ENCODE data around the gene FHOD3. TPM values are rescaled to one million over a fixed set of nuclear protein-coding genes. Genes with fewer than 3 reads are reported as not detected.
A peak's percentile ranks its signal among the peaks of the same experiment; 100 is the strongest.

The FHOD3 gene
- total RNA-seq, 2 experiments from 2014 or later: not detected

DNA sequence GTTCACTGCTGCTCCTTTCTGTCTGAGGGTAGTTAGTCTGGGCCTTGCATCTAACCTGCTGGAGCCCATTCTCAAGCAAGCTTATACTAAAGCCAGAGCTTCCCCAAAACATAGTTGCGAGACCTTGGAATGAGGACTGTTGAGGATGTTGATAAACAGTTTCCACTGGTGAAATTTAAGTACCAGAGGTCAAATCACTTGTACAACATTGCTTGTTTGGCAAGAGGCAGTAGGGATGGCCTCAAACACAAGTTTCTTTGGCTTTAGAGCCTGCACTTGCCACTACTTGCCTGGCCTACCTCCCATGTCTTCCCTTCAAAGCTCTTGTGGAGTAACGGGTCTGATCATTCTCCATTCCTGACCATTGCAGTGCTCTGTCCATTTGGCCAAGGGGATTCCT, 262.7 kb downstream of the FHOD3 start:
- Mint-ChIP-seq H3K4me1 (ENCODE audit: low read depth) (no peaks in the 10 kb centered on the region), H3K4me3 (no peak overlapping the region), H3K27me3 (ENCODE audit: low read depth) (peaks cover 13% of the 10 kb centered on the region), H3K27ac (no peak overlapping the region), H3K9me3 (no peaks in the 10 kb centered on the region), H3K36me3 (ENCODE audit: low read depth) (no peaks in the 10 kb centered on the region)
- DNase-seq: no peak
- intact Hi-C loops (cut with micrococcal nuclease): loop anchor here (10.0 kb wide), 1 partner anchor 55 kb away; no protein-coding TSS in a partner anchor
- CTCF ChIA-PET: no interaction called here

GRCh38 chr18:36561046-36561445, 263.5 kb downstream of the FHOD3 start:
- no peaks in the 10 kb centered on the region for H3K36me3 Mint-ChIP-seq (ENCODE audit: low read depth)
- H3K4me1 Mint-ChIP-seq (ENCODE audit: low read depth): no peaks in the 10 kb centered on the region
- no peaks in the 10 kb centered on the region for H3K9me3 Mint-ChIP-seq
- no peak overlapping the region for H3K4me3 Mint-ChIP-seq
- DNase-seq: no peak
- CTCF ChIA-PET: no interaction called here
- H3K27ac Mint-ChIP-seq: no peak overlapping the region
- intact Hi-C loops (cut with micrococcal nuclease): loop anchor here (10.0 kb wide), 1 partner anchor 56 kb away; no protein-coding TSS in a partner anchor
- H3K27me3 Mint-ChIP-seq (ENCODE audit: low read depth): peaks cover 19% of the 10 kb centered on the region

GRCh38 chr18:36564841-36565240, 267.3 kb downstream of the FHOD3 start:
- intact Hi-C loops (cut with micrococcal nuclease): loop anchor here (10.0 kb wide), 1 partner anchor 60 kb away; no protein-coding TSS in a partner anchor
- CTCF ChIA-PET: no interaction called here
- Mint-ChIP-seq H3K4me3 (no peak overlapping the region), H3K36me3 (ENCODE audit: low read depth) (no peaks in the 10 kb centered on the region), H3K27me3 (ENCODE audit: low read depth) (peaks cover 27% of the 10 kb centered on the region), H3K27ac (no peak overlapping the region), H3K9me3 (no peaks in the 10 kb centered on the region), H3K4me1 (ENCODE audit: low read depth) (no peaks in the 10 kb centered on the region)
- DNase-seq: no peak

DNA sequence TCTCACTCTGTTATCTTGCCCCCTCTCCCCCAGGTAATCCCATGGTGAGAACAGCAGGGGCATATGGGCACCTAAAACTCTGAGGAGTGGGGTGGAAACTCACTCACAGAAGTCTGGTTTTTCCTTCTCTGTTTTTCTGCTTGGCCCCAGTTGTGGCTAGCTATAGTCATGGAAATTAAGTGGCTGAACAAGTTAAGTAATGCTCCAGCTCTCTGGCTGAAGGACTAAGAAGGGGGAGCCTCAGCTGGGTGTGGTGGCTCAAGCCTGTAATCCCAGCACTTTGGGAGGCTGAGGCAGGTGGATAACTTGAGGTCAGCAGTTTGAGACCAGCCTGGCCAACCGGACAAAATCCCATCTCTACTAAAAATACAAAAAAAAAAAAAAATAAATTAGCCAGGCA, 270.3 kb downstream of the FHOD3 start:
- H3K4me3 Mint-ChIP-seq: no peak overlapping the region
- intact Hi-C loops (cut with micrococcal nuclease): loop anchor here (10.0 kb wide), 1 partner anchor 63 kb away; no protein-coding TSS in a partner anchor
- CTCF ChIA-PET: interaction anchor here (0.6 kb wide), 1 partner anchor 110 kb away, joined by 3 read pairs; no protein-coding TSS in a partner anchor

DNA sequence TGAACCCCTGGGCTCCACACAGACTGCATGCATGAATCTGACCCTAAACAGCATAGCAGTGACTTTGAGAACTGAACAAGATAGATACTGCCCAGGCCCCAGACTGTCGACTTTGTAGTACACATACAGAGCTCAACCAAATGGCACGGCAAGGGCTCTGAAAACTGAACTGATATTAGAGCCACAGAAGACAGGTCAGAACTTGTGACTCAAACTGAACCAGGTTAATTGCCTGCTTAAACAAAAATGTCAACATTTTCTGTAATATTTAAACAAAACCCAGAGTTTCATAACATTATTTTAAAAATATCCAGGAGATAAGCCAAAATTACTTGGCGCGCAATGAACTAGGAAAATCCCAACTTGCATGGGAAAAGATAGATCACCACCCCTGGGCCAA, 271.0 kb downstream of the FHOD3 start:
- DNase-seq: no peak
- H3K36me3 Mint-ChIP-seq (ENCODE audit: low read depth): no peaks in the 10 kb centered on the region
- no peak overlapping the region for H3K4me3 Mint-ChIP-seq
- H3K27ac Mint-ChIP-seq: no peak overlapping the region
- peaks cover 28% of the 10 kb centered on the region for H3K27me3 Mint-ChIP-seq (ENCODE audit: low read depth)
- H3K9me3 Mint-ChIP-seq: no peaks in the 10 kb centered on the region
- CTCF ChIA-PET: interaction anchor here (0.6 kb wide), 1 partner anchor 110 kb away, joined by 3 read pairs; no protein-coding TSS in a partner anchor
- intact Hi-C loops (cut with micrococcal nuclease): loop anchor here (10.0 kb wide), 1 partner anchor 64 kb away; no protein-coding TSS in a partner anchor
- no peaks in the 10 kb centered on the region for H3K4me1 Mint-ChIP-seq (ENCODE audit: low read depth)

More for the DNA sequence above, 270.3 kb downstream of the FHOD3 start:
- H3K4me1 Mint-ChIP-seq (ENCODE audit: low read depth): no peaks in the 10 kb centered on the region
- peaks cover 28% of the 10 kb centered on the region for H3K27me3 Mint-ChIP-seq (ENCODE audit: low read depth)
- H3K27ac Mint-ChIP-seq: no peak overlapping the region
- DNase-seq: no peak
- no peaks in the 10 kb centered on the region for H3K9me3 Mint-ChIP-seq
- no peaks in the 10 kb centered on the region for H3K36me3 Mint-ChIP-seq (ENCODE audit: low read depth)

DNA sequence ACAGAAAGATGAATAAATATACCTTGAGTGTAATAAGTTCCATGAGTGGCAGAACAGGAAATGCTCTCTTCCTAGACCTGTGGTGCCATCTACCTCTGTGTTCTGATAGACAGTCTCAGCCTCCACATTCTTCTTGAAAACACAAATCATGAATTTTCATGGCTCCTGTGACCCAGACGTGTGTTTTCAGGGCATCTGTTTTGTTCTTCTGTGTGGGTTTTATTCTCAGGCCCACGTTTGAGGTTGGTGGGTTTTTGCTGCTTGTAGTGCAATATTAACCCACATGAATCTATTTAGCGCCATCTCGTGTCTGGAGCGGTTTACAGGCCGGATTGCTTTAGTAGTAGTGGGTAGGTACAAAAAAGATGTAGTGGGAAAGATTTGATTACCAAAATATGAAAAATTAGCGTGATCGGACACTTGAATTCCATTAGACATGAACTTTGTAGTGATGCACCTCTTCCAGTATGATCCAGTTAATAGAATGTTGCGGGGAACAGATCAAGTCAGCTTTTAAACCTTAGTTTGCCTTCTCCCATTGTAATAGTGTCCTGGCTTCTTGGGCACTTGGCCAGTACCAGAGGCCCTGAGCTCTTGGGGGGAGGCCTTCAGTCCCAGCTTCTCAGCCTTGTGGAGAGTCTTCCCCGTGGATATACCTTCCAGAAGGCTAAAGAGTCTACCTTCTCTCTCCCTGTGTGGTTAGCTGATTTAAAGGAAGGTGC, 274.8 kb downstream of the FHOD3 start:
- H3K27ac Mint-ChIP-seq: no peak overlapping the region
- DNase-seq: peak; percentile 50
- no peaks in the 10 kb centered on the region for H3K36me3 Mint-ChIP-seq (ENCODE audit: low read depth)
- CTCF ChIA-PET: interaction anchor here (0.6 to 1.2 kb wide), 2 partner anchors 61 to 541 kb away, joined by 3 read pairs; no protein-coding TSS in a partner anchor
- intact Hi-C loops (cut with micrococcal nuclease): loop anchor here (1.0 kb wide), 3 partner anchors 276 to 555 kb away; no protein-coding TSS in a partner anchor
- H3K9me3 Mint-ChIP-seq: no peaks in the 10 kb centered on the region
- H3K4me1 Mint-ChIP-seq (ENCODE audit: low read depth): no peaks in the 10 kb centered on the region
- H3K27me3 Mint-ChIP-seq (ENCODE audit: low read depth): peaks cover 8% of the 10 kb centered on the region
- no peak overlapping the region for H3K4me3 Mint-ChIP-seq

DNA sequence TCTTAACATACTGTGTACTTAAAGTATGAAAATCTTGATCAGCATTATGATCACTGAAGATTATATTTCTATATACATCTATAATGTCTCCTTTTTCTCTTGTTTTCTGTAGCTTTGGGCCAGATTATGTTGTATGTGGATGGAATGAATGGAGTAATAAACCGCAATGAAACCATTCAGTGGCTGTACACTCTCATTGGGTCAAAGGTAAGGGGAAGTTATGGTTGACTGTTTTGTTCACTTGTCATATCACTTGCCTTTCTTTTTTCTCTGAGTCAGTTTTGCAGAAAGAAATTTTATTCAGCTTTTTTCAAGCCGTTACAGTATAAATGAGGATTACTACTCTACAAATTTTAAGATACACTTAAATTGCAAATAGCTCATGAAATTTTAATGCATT, 278.8 kb downstream of the FHOD3 start:
- Mint-ChIP-seq H3K27me3 (ENCODE audit: low read depth) (peaks cover 11% of the 10 kb centered on the region), H3K4me1 (ENCODE audit: low read depth) (no peaks in the 10 kb centered on the region), H3K9me3 (no peaks in the 10 kb centered on the region), H3K27ac (no peak overlapping the region), H3K36me3 (ENCODE audit: low read depth) (no peaks in the 10 kb centered on the region), H3K4me3 (no peak overlapping the region)
- intact Hi-C loops (cut with micrococcal nuclease): no loop called here
- CTCF ChIA-PET: no interaction called here
- DNase-seq: no peak

DNA sequence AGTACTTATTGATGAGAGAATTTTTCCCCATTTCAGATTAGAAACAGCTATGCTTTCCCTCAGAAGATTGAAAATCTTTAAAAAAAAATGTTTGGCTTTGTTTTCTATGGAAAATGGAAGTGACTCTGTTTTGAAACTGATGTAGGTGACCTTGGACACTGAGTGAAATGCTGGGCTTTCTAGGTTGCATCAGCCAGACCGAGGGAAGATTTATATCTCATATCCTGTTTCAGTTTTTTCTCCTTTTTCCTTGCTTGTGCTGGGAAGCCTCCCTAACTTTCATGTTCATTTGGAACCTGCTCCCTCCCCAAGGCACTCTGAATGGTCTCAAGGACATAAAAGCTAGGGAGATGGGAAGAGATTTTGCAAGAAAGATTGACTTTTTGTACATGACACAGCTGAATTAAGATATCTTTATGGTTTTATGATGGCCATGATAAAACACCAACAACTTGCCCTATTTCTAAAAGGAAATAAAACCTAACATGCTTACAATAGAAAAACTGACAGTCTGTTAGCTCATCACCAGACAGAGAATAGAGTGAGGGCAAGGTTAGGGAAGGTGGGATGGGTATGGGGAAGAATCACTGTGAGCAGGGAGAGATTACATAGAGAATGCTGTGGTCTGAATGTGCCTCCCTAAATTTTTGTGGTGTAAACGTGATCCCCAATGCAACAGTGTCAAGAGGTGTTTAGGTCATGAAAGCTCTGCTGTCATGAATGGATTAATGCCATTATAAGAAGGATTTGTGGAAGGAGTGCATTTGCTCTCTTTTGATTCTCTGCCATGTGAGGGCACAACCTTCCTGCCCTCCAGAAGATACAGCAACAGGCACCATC, 281.6 kb downstream of the FHOD3 start:
- CTCF ChIA-PET: no interaction called here
- Mint-ChIP-seq H3K9me3 (no peaks in the 10 kb centered on the region), H3K27me3 (ENCODE audit: low read depth) (peaks cover 8% of the 10 kb centered on the region), H3K36me3 (ENCODE audit: low read depth) (no peaks in the 10 kb centered on the region), H3K4me3 (no peak overlapping the region), H3K27ac (no peak overlapping the region), H3K4me1 (ENCODE audit: low read depth) (no peaks in the 10 kb centered on the region)
- no peak for DNase-seq
- intact Hi-C loops (cut with micrococcal nuclease): no loop called here

DNA sequence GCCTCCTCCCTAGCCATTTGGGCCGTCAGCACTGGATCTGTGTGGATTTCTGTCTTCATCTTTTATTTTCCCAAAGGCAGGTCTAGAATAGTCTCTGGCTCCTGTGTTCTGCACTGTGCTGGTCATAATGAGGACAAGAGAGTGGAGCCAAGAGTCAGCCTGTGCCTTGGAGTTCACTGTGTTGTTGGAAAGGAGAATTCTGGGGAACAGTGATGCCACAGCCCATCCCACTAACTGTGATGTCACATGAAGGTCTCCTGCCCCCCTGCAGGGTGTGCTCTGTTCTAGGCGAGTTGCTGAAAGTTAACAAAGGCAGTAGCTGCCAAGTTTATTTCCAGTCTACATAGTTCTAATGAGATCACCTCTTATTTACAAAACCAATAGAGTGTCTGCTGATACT, 282.8 kb downstream of the FHOD3 start:
- H3K4me1 Mint-ChIP-seq (ENCODE audit: low read depth): no peaks in the 10 kb centered on the region
- DNase-seq: no peak
- no peaks in the 10 kb centered on the region for H3K9me3 Mint-ChIP-seq
- peaks cover 8% of the 10 kb centered on the region for H3K27me3 Mint-ChIP-seq (ENCODE audit: low read depth)
- CTCF ChIA-PET: no interaction called here
- H3K4me3 Mint-ChIP-seq: no peak overlapping the region
- no peak overlapping the region for H3K27ac Mint-ChIP-seq
- intact Hi-C loops (cut with micrococcal nuclease): no loop called here
- H3K36me3 Mint-ChIP-seq (ENCODE audit: low read depth): no peaks in the 10 kb centered on the region

DNA sequence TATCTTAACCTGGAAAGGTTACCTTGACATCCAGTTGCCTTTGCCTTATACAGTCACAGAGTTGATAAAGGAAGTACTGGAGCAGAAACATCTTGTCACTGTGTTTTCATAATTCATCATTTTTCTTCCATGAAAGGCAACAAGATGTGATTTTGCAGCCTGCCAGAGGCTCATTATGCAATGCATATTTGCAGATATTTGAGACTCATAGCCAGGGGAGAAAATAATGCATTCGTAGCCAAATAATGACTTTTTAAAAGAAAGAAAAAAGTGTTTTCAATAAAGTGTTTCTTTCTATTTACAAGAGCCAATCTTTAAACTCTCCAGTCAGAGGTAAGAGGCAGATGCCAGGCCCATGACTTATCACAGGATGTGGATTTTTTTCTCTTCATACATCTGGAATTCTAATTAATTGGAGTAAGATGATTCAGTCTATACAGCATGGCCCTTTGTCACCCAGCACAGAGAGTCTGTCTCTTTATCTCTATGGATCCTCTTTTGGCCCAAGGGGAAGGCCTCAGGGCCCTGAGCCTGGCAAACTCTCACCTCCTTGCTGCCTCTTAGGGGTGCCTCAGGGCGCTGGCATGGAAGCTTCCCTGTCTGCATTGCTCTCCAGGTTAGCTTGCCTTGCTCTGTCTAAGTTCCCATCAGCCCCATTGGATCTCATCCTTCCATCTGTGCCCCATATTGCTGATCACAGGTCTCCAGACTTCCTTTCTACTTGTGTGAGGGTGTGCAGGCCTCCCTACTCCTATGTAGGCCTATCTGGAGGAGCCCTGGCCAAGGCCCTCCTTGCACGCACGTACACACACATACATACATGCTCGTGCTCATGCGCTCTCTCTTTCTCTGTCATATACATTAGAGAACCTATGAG, 283.6 kb downstream of the FHOD3 start:
- no peak for DNase-seq
- Mint-ChIP-seq H3K27me3 (ENCODE audit: low read depth) (peaks cover 8% of the 10 kb centered on the region), H3K4me1 (ENCODE audit: low read depth) (no peaks in the 10 kb centered on the region), H3K36me3 (ENCODE audit: low read depth) (no peaks in the 10 kb centered on the region), H3K27ac (no peak overlapping the region), H3K4me3 (no peak overlapping the region), H3K9me3 (no peaks in the 10 kb centered on the region)
- intact Hi-C loops (cut with micrococcal nuclease): no loop called here
- CTCF ChIA-PET: no interaction called here

- Mint-ChIP-seq H3K9me3 (no peaks in the 10 kb centered on the region), H3K36me3 (ENCODE audit: low read depth) (no peaks in the 10 kb centered on the region), H3K27ac (no peak overlapping the region), H3K4me3 (no peak overlapping the region), H3K27me3 (ENCODE audit: low read depth) (peaks cover 6% of the 10 kb centered on the region), H3K4me1 (ENCODE audit: low read depth) (no peaks in the 10 kb centered on the region)
- CTCF ChIA-PET: no interaction called here
- no peak for DNase-seq
- intact Hi-C loops (cut with micrococcal nuclease): no loop called here
Observed at GRCh38 chr18:36582988-36583745, 285.7 kb downstream of the FHOD3 start.

Measured in activated naive CD4-positive, alpha-beta T cell treated with anti-CD3 and anti-CD28 coated beads for 36 hours (primary cell).